Activated naive CD4-positive, alpha-beta T cell treated with anti-CD3 and anti-CD28 coated beads for 36 hours (primary cell): ENCODE measurements around the gene SNX10. TPM values are rescaled to one million over a fixed set of nuclear protein-coding genes. Genes with fewer than 3 reads are reported as not detected.

ENCODE experiments used
- CTCF ChIA-PET: fragments of 350-600 bp; sonication (Branson Sonifier 250); formaldehyde crosslinking; loops from one replicate; lab custom pipeline; 2021; ENCODE audit warnings: antibody characterized with exemption; lab: Charles Lee
- DNase-seq: peaks from one replicate; pipeline ENCODE4 v3.0.0-alpha.2; 2020
- H3K27ac Mint-ChIP-seq: one replicate; pipeline ENCODE4 v1.8.0; 2021; ENCODE audit warnings: mild to moderate bottlenecking, mixed read lengths
- H3K27me3 Mint-ChIP-seq: one replicate; pipeline ENCODE4 v1.8.0; 2021; ENCODE audit warnings: low read depth, mixed read lengths
- H3K36me3 Mint-ChIP-seq: one replicate; pipeline ENCODE4 v1.8.0; 2021; ENCODE audit warnings: low read depth, mixed read lengths
- H3K4me1 Mint-ChIP-seq: one replicate; pipeline ENCODE4 v1.8.0; 2021; ENCODE audit warnings: low read depth, mixed read lengths
- H3K4me3 Mint-ChIP-seq: one replicate; pipeline ENCODE4 v1.8.0; 2021; ENCODE audit warnings: mild to moderate bottlenecking, moderate library complexity, mixed read lengths
- H3K9me3 Mint-ChIP-seq: one replicate; pipeline ENCODE4 v1.8.0; 2021; ENCODE audit warnings: mixed read lengths
- intact Hi-C: fragments of 100-400 bp; cut with micrococcal nuclease; formaldehyde crosslinking; loops from one replicate; pipeline ENCODE4 v1.15.1; 2023
- total RNA-seq, 2 experiments: library from RNA; stranded (reverse); gene quantifications; one replicate each; pipeline ENCODE4 v1.2.3, GENCODE V29; 2021

The SNX10 gene
- total RNA-seq, 2 experiments from 2014 or later = 17.0 to 17.5 TPM

DNA sequence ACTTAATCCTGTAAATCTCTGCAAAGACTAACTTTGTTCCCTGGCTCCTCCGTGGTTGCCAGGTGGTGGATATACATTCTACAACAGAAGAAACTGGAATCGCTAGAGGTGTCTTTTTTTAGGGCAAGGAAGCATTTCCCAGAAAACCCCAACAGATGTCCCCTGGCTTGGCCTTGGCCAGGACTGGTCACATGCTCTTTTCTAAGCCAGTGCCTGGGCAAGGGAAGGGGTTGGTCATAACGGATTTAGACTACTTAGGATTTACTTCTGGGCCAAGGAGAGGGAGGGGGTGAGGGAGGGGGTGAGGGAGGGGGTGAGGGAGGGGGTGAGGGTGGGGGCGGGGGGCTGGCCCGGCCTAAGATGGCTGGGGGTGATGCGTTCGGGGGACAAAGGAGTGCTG is 105.7 kb downstream of the SNX10 start:
- no peak overlapping the region for H3K4me3 Mint-ChIP-seq
- CTCF ChIA-PET = interaction anchor here (1.1 to 3.4 kb wide), 2 partner anchors 25 to 28 kb away, joined by 3 to 17 read pairs; no protein-coding TSS in a partner anchor
- H3K4me1 Mint-ChIP-seq = peaks cover 5% of the 10 kb centered on the region
- no peaks in the 10 kb centered on the region for H3K9me3 Mint-ChIP-seq
- H3K27ac Mint-ChIP-seq = no peak overlapping the region
- no peaks in the 10 kb centered on the region for H3K36me3 Mint-ChIP-seq
- peaks cover 43% of the 10 kb centered on the region for H3K27me3 Mint-ChIP-seq
- intact Hi-C loops = no loop called here
- no peak for DNase-seq

DNA sequence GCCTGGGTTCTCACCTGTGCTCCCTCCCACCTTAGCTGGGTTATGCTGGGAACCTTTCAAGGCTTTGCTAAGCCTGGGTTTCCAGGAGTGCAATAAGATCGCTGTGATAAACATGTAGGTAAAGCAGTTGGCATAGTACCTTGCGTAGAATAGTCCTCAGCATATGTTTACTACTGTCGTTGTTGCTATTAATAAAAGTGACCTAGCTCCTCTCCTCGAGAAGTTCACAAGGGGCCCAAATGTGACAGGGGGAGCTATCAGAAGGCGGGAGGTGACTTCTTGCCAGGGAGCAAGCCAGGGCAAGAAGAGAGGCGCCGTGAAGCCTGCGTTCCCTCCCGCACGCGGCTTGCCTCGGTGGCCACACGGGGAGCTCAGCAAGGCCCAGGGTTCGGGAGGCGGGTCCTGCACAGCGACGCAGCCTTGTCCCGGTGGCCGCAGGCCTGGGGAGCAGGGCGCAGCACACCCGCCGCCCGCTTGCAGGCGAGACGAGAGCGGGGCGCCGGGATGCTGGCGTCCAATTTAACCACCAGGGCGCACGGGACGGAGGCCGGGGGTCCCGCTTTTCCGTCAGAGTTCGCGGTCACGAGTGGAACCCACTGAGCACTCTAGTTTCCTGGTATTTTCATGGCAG is 106.2 kb downstream of the SNX10 start:
- Mint-ChIP-seq H3K4me1 (peaks cover 5% of the 10 kb centered on the region), H3K4me3 (peak overlapping the region; percentile 68), H3K27me3 (peaks cover 43% of the 10 kb centered on the region), H3K36me3 (no peaks in the 10 kb centered on the region), H3K9me3 (no peaks in the 10 kb centered on the region), H3K27ac (no peak overlapping the region)
- no peak for DNase-seq
- CTCF ChIA-PET = interaction anchor here (3.4 kb wide), 1 partner anchor 28 kb away, joined by 17 read pairs; no protein-coding TSS in a partner anchor
- intact Hi-C loops = no loop called here

GRCh38 chr7:26398427-26398755 is 106.7 kb downstream of the SNX10 start:
- intact Hi-C loops = no loop called here
- DNase-seq = peak; percentile 52

GRCh38 chr7:26398756-26399509 is 107.3 kb downstream of the SNX10 start:
- H3K27ac Mint-ChIP-seq = no peak overlapping the region

More at GRCh38 chr7:26398427-26398755, 106.7 kb downstream of the SNX10 start:
- Mint-ChIP-seq H3K36me3 (no peaks in the 10 kb centered on the region), H3K9me3 (no peaks in the 10 kb centered on the region), H3K27me3 (peaks cover 43% of the 10 kb centered on the region), H3K4me3 (peak overlapping the region; percentile 92), H3K27ac (no peak overlapping the region), H3K4me1 (peaks cover 5% of the 10 kb centered on the region)
- CTCF ChIA-PET = interaction anchor here (1.4 to 3.4 kb wide), 3 partner anchors 9 to 29 kb away, joined by 4 to 17 read pairs (median 4); no protein-coding TSS in a partner anchor

DNA sequence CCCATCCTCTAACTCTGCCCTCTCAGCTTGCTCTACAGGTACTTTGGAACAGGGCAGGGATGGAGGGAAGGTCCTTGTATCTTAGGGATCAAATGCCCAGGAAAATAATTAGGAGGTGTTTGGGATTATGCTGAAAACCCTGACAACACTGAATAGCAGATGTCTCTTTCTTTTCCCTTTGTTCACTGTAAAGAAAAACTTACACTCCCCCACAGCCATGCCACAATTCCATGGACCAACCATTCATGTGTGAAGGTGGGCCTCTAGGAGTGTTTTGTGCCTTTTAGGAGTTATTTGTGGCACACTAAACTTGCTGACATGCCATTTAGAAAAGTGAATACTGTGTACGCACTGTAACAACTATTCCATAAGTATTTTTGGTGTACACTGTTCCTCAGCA is 108.1 kb downstream of the SNX10 start:
- Mint-ChIP-seq H3K4me3 (peak overlapping the region; percentile 92), H3K27me3 (peaks cover 37% of the 10 kb centered on the region), H3K27ac (no peak overlapping the region), H3K4me1 (peaks cover 5% of the 10 kb centered on the region), H3K9me3 (no peaks in the 10 kb centered on the region), H3K36me3 (no peaks in the 10 kb centered on the region)
- DNase-seq = no peak
- CTCF ChIA-PET = interaction anchor here (1.4 to 1.7 kb wide), 2 partner anchors 11 to 23 kb away, joined by 4 read pairs; no protein-coding TSS in a partner anchor
- intact Hi-C loops = loop anchor here (1.0 kb wide), 1 partner anchor 22 kb away; no protein-coding TSS in a partner anchor

More at GRCh38 chr7:26398756-26399509, 107.3 kb downstream of the SNX10 start:
- intact Hi-C loops = loop anchor here (1.0 kb wide), 1 partner anchor 22 kb away; no protein-coding TSS in a partner anchor
- Mint-ChIP-seq H3K4me3 (peak overlapping the region; percentile 92), H3K9me3 (no peaks in the 10 kb centered on the region), H3K4me1 (peaks cover 5% of the 10 kb centered on the region), H3K27me3 (peaks cover 40% of the 10 kb centered on the region), H3K36me3 (no peaks in the 10 kb centered on the region)
- DNase-seq = peak; percentile 56
- CTCF ChIA-PET = interaction anchor here (1.4 to 1.7 kb wide), 2 partner anchors 10 to 22 kb away, joined by 4 read pairs; no protein-coding TSS in a partner anchor

DNA sequence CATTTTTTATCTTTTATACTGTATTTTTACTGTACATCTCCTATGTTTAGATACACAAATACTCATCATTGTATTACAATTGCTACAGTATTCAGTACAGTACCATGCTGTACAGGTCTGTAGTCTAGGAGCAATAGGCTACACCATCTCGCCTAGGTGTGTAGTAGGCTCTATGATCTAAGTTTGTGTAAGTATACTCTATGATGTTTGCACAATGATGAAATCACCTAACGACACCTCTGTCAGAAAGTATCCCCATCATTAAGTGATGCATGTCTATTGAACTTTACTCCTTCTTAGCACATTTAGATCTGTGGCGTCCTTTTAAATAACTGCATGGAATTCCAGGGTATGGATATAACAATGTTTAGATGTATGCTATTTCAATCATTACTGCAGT is 112.0 kb downstream of the SNX10 start:
- no peak overlapping the region for H3K4me3 Mint-ChIP-seq
- no peaks in the 10 kb centered on the region for H3K36me3 Mint-ChIP-seq
- no peaks in the 10 kb centered on the region for H3K9me3 Mint-ChIP-seq
- intact Hi-C loops = no loop called here
- CTCF ChIA-PET = interaction anchor here (0.7 kb wide), 1 partner anchor 264 kb away, joined by 3 read pairs; no protein-coding TSS in a partner anchor
- H3K4me1 Mint-ChIP-seq = peaks cover 5% of the 10 kb centered on the region
- DNase-seq = no peak
- H3K27me3 Mint-ChIP-seq = peaks cover 19% of the 10 kb centered on the region
- H3K27ac Mint-ChIP-seq = no peak overlapping the region

GRCh38 chr7:26404189-26404996 is 112.7 kb downstream of the SNX10 start:
- H3K9me3 Mint-ChIP-seq = no peaks in the 10 kb centered on the region
- CTCF ChIA-PET = no interaction called here
- no peak for DNase-seq
- intact Hi-C loops = no loop called here
- no peak overlapping the region for H3K4me3 Mint-ChIP-seq
- H3K4me1 Mint-ChIP-seq = no peaks in the 10 kb centered on the region
- H3K36me3 Mint-ChIP-seq = no peaks in the 10 kb centered on the region
- no peak overlapping the region for H3K27ac Mint-ChIP-seq
- peaks cover 15% of the 10 kb centered on the region for H3K27me3 Mint-ChIP-seq

DNA sequence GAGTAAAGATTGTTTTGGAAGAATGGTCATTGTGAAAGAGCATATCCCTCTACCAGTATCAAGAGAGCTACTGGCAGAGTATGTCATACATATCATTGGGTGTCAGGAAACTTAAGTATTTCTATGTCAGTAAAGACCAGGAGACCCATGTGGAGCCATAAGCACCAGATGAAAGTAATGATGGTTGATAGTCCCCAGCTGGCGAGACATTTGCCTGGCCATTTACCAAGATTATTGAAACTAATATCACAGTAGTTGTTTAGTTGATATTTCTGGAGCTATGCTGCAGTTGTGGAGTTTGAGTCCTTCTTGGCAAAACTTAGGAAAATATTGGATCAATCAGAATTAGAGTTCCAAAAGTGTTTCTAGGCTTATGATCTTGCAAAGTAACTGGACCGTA is 114.8 kb downstream of the SNX10 start:
- Mint-ChIP-seq H3K27ac (no peak overlapping the region), H3K4me3 (no peak overlapping the region), H3K9me3 (no peaks in the 10 kb centered on the region), H3K36me3 (no peaks in the 10 kb centered on the region), H3K4me1 (no peaks in the 10 kb centered on the region), H3K27me3 (peaks cover 10% of the 10 kb centered on the region)
- intact Hi-C loops = no loop called here
- DNase-seq = no peak
- CTCF ChIA-PET = interaction anchor here (1.3 to 1.9 kb wide), 2 partner anchors 36 to 87 kb away, joined by 3 to 5 read pairs; no protein-coding TSS in a partner anchor

- CTCF ChIA-PET = interaction anchor here (0.6 to 0.9 kb wide), 5 partner anchors 13 to 350 kb away, joined by 3 to 4 read pairs (median 3); no protein-coding TSS in a partner anchor
- Mint-ChIP-seq H3K27ac (no peak overlapping the region), H3K4me3 (no peak overlapping the region), H3K36me3 (no peaks in the 10 kb centered on the region), H3K4me1 (no peaks in the 10 kb centered on the region), H3K9me3 (no peaks in the 10 kb centered on the region), H3K27me3 (peaks cover 12% of the 10 kb centered on the region)
- no peak for DNase-seq
- intact Hi-C loops = no loop called here
Measured at GRCh38 chr7:26409661-26410547, 118.2 kb downstream of the SNX10 start.

DNA sequence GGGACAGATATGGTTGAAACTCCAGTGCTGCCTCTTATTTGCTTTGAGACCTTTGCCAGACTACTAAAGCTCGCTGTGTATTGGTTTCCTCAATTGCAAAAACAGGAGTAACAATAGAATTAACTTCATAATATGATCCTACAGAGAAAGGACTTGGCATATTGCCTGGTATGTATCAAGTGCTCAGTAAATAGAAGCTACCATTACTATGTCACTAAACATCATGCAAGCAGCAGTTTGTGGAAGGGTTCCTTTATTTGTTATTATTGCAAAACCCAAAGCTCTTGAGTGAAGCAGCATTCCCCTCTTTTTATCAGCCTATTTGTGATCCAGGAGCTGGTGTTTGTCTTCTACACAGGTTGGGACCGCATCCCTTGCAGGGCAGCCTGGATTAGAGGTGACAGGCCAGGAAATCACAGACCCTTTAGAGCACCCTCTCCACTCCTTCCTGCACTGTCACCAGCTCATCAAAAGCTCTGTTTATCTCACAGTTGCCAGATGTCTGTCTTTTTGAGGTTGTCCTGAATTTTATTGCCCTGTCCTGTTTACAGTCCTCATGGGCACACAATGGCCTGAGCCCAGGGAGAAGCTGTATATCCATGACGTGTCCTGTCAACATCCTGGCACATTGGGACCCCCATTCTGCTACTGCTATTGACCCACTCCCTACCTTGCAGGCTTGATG is 121.5 kb downstream of the SNX10 start:
- Mint-ChIP-seq H3K9me3 (no peaks in the 10 kb centered on the region), H3K4me3 (no peak overlapping the region), H3K27me3 (peaks cover 13% of the 10 kb centered on the region), H3K4me1 (no peaks in the 10 kb centered on the region), H3K27ac (no peak overlapping the region), H3K36me3 (no peaks in the 10 kb centered on the region)
- DNase-seq = no peak
- intact Hi-C loops = no loop called here
- CTCF ChIA-PET = interaction anchor here (0.5 kb wide), 1 partner anchor 147 kb away, joined by 3 read pairs; no protein-coding TSS in a partner anchor

DNA sequence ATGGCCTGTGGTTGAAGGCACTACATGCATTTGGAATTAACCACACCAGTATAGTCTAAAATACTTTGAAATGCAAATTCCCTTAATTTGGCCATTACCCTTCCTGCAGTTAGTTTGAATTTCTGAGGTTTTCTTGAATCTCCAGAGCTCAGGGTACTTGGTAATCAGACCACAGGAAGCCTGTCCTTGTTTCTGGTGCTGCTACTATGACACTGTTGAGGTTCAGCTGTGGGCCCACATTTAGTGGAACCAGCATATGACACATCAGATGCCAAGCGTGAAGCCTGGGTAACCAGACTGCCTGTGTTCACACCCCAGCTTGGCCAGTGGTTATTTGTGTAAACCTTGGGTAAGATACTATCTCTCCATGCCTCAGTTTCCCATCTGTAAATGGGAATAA is 124.3 kb downstream of the SNX10 start:
- no peaks in the 10 kb centered on the region for H3K4me1 Mint-ChIP-seq
- H3K9me3 Mint-ChIP-seq = no peaks in the 10 kb centered on the region
- intact Hi-C loops = no loop called here
- no peak overlapping the region for H3K27ac Mint-ChIP-seq
- no peak for DNase-seq
- H3K36me3 Mint-ChIP-seq = no peaks in the 10 kb centered on the region
- H3K27me3 Mint-ChIP-seq = peaks cover 10% of the 10 kb centered on the region
- H3K4me3 Mint-ChIP-seq = no peak overlapping the region
- CTCF ChIA-PET = no interaction called here
